ACHN (cell line): Measurements from ENCODE around the gene ERVFRD-1.
"Not testable (repeated sequence)": the region's sequence is repeated elsewhere in the genome, so short reads cannot be mapped to it uniquely, and the experiment has no call there.

ENCODE experiments used
- DNase-seq: peaks from one replicate; pipeline ENCODE4 v3.0.0-alpha.2; 2015
- in situ Hi-C: cut with HindIII; loops from 2 replicates; pipeline ENCODE4 v1.10.0; 2017; ENCODE audit warnings: low sequenced_read_pairs, low pct_ligation_motif_present, low pct_unique_long_range_greater_than_20kb

ERVFRD-1 gene

DNA sequence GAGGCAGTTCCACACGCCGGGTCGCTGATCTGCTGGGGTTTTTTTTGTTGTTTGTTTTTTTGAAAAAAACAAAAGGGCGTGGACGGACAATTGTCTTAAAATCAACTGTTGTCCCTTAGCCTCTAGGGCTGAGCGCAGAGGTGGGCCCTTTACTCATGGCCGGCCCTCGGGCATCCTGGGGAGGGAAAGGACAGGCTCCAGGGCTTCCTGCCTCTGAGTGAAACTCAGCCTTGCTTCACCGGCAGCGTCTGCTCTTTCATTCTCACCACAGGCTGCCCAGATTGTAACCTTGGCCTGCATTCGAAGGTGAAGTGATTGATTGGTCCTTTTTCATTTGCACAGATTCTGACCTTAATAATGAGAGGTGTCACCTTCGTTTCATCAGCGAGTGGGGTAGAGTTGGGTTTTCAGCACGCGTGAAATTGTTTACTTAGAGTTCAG is 17.1 kb downstream of the ERVFRD-1 start:
- in situ Hi-C loops = no loop called here
- peak; percentile 52 for DNase-seq

DNA sequence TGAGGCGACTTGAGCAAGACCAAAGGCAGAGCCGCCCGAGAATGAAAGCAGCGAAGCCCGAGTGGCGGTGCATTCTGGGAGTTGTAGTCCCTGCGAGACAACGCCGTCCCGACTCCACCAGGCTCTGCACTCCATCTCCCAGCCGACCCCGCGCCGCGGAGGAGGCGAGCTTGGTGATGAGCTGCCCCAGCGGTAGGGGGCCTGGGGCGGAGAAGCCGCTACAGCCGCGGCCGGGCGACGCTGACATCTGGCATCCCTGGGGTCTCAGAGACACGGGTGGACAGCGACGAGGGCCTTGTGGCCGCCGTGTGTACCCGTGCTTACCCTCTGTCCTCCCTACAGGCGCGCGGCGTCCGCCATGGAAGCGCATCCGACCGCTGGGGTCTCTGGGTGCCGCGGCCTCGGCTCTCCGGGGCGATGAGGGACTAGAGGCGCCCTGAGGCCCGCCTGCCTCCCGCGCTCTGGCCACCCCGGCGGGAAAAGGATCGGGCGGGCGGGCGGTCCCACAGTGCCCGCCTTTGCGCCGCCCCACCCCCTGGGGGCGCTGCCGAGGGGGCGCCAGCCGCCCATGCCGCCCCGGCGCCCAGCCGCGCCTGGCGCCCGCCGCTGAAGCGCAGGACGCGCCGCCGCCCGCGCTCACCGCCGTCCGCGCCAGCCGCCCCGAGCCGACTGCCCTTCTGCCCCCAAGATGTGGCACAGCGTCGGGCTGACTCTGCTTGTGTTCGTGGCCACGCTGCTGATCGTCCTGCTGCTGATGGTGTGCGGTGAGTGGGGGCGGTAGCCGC is 17.7 kb downstream of the ERVFRD-1 start, which contains the start of gene SMIM13:
TSS of gene SMIM13 (plus strand) at position 209 of the 785 bp plus-strand sequence. CDS start at position 689, 480 bp downstream.
- peak; percentile 96 for DNase-seq
- in situ Hi-C loops = no loop called here

DNA sequence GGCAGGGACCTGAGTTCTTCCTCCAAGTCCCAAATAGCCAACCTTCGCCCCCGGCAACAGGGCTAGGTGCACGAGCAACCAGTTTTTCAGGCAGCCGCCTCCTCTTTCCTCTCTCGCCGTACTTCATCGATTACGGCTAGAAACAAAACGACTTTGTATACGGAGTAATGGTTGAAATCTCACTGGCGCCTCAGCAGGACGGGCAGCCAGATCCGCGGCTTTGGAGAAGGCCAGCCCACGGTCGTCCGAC is 18.2 kb downstream of the ERVFRD-1 start:
- DNase-seq = no peak
- in situ Hi-C loops = no loop called here

DNA sequence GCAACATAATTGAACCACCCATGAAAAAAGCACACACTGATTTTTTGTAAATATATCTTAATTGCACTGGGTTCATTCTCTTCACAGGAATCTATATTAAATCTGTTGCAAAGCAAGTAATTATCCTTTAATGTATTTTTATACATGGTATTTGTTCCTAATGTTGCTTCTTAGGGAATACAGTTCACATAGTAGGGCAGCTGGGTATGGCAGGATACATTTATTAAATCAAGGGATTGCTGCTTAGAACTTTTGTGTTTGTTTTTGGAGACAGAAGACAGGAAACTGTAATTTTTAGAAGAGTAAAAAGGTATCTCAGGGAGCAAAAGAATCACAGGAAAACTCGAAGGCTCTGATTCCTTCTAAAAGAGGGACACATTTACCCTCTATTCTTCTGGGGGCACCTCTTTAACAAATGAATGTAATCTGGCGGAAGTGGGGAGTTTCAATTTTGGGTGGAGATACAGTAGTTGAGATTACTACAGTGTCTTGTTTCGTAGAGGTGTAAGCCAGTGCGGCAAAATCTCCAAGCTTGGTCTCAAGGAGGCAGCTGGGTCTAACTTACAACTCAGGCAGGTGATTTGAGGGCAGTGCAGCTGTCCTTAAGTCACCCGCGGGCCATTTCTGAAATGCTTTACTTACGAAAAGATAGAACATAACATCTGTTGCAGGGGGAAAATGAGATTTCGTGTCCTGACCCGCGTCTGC is 18.7 kb downstream of the ERVFRD-1 start:
- in situ Hi-C loops = no loop called here
- peak; percentile 30 for DNase-seq

DNA sequence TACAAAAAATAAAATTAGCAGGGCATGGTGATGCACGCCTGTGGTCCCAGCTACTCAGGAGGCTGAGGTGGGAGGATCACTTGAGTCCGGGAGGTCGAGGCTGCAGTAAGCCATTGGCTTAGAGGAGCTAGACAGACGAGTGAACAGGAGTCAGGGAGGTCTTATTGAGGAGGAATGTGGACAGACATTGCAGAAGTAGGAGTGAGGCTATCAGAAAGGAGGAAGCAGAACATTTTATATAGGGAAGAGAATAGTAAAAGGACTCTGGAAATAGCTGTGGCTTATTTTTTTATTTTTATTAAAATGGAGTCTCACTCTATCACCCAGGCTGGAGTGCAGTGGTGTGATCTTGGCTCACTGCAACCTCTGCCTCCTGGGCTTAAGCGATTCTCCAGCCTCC is 20.4 kb downstream of the ERVFRD-1 start:
- in situ Hi-C loops, DNase-seq: not testable (repeated sequence)

DNA sequence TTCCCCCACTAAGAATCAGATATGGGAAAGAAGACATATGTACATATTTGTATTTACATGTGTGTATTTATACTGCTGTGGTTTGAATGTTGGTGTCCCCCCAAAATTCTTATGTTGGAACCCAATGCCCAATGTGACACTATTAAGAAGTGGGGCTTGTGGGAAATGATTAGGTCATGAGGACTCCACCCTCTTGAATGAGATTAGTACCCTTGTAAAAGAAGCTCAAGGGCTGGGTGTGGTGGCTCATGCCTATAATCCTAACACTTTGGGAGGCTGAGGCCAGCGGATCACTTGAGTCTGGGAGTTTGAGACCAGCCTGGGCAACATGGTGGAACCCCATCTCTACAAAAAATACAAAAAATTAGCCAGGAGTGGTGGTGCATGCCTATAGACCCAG is 21.8 kb downstream of the ERVFRD-1 start:
- in situ Hi-C loops = no loop called here
- DNase-seq = no peak

DNA sequence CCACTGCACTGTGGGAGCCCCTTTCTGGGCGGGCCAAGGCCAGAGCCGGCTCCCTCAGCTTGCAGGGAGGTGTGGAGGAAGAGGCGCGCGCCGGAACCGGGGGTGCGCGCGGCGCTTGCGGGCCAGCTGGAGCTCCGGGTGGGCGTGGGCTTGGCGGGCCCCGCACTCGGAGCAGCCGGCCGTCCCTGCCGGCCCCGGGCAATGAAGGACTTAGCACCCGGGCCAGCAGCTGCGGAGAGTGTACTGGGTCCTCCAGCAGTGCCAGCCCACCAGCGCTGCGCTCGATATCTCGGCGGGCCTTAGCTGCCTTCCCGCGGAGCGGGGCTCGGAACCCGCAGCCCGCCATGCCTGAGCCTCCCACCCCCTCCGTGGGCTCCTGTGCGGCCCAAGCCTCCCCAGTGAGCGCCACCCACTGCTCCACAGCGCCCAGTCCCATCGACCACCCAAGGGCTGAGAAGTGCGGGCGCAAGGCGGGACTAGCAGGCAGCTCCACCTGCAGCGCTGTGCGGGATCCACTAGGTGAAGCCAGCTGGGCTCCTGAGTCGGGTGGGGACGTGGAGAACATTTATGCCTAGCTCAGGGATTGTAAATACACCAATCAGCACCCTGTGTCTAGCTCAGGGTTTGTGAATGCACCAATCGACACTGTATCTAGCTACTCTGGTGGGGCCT is 24.2 kb downstream of the ERVFRD-1 start:
- in situ Hi-C loops, DNase-seq: not testable (repeated sequence)

DNA sequence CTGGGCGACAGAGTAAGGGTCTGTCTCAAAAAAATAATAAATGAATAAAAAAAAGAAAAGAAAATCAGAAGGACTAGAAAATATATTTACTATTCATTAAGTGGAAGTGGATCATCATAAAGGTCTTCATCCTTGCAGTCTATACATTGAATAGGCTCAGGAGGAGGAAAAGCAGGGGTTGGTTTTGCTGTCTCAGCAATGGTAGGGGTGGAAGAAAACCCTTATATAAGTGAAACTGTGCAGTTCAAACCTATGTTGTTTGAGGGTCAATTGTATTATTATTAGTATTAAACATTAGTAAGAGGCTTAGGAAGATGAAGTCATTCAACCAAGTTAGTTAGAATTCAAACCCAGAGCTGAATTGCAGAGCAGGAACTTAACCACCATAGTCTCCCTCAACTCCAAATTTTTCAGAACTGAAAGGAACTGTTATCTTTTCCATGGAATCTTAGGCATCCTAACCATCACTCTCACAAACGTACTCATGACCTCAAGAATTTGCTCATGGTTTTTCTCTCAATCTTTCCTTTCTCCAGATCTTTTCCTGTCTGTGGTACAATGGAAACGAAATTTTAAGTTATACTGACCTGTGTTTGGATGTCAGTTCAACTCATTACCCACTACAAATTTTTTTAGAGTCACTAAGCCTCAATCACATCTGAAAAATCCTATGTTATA is 25.6 kb downstream of the ERVFRD-1 start:
- peak; percentile 9 for DNase-seq
- in situ Hi-C loops = no loop called here

DNA sequence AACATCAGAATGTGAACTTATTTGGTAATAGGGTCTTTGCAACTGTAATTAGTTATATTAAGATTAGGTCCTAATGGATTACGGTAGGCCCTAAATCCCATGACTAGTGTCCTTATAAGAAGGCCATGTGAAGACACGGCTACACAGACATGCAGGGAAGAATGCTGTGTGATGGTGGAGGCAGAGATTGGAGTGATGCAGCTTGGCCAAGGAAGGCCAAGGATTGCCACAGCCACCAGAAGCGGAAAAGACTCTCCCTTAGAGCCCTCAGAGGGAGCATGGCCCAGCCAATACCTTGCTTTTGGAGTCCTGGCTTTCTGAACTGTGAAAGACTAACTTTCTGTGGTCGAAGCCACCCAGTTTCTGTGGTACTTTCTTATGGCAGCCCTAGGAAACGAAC is 27.6 kb downstream of the ERVFRD-1 start:
- in situ Hi-C loops = no loop called here
- DNase-seq = no peak

DNA sequence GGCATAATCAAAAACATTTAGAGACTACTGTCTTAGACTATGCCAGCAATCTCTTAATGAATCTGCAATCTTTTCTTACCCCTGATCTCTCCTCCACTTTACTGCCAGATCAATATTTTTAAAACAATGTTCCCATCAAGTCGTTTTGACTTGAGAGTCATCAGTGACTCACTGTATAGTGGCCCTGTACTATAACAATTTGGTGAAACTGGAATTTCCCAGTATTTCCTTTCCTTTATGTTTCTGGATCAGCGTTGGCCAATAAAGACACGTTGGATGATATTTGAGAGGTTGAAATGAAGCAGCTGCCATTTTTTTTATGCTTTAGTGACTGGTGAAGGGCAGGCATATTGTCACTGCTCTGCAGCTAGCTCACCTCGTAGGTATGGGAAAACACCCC is 28.0 kb downstream of the ERVFRD-1 start:
- no peak for DNase-seq

DNA sequence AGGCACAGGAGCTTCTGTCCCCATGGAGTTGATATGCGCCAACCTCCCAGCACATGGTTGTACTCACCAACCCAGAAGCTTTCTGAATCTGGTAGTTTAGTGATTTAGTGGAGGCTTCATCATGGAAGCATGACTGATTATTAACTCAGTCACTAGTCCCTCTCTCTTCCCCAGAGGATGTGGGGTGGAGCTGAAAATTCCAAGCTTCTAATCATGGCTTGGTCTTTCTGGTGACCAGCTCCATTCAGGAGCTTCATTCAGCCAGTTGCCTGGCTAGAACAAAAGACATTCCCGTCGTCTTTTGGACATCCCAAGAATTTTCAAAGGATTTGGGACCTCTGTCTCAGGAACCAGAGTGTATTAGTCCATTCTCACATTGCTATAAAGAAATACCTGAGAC is 31.2 kb downstream of the ERVFRD-1 start:
- in situ Hi-C loops = no loop called here
- DNase-seq = no peak

More for the DNA sequence above, 28.0 kb downstream of the ERVFRD-1 start:
- in situ Hi-C loops = no loop called here

DNA sequence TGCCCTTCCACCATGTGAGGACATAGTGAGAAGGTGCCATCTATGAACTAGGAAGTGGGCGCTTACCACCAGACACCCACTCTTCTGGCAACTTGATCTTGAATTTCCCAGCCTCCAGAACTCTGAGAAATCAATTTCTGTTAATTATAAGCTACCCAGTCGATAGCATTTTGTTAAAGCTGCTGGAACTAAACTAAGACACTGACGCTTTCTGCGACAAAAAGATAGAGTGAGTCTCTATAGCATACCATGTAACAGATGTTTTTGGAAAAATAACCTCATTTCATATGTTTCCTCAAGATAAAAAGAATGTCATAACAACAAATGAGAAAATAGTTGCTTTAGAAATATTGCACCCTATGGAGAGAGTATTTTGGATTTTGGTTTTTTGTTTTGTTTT is 33.3 kb downstream of the ERVFRD-1 start:
- in situ Hi-C loops = no loop called here
- no peak for DNase-seq

DNA sequence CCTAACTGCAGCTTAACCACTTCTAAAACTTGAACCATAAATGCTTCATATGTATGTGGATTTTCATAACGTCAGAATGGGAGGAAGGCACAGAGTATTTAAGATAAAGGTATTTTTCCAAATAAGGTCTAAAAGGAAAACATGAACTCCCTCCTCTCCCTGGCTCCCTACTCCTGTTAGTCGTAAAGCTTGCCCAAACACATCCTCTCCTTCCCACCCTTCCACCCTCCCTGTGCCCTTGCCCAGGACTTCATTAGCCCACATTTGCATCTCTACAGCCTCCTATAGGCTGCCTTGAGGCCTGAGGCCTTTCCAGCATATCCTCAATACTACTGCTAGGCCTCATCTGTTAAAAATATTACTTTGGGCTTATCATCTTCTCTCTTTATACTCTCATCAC is 35.0 kb downstream of the ERVFRD-1 start:
- DNase-seq = no peak
- in situ Hi-C loops = no loop called here

DNA sequence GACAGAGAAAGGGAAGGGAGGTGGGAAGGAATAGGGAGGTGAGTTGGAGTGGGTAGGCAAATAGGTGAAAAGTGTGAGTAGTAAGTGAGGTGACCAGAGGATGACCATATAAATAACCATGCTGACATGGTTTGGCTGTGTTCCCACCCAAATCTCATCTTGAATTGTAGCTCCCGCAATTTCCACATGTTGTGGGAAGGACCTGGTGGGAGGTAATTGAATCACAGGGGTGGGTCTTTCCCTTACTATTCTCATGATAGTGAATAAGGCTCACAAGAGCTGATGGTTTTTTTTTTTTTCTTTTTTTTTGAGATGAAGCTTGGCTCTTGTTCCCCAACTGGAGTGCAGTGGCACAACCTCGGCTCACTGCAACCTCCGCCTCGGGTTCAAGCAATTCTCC is 39.4 kb downstream of the ERVFRD-1 start:
- in situ Hi-C loops = no loop called here
- no peak for DNase-seq

DNA sequence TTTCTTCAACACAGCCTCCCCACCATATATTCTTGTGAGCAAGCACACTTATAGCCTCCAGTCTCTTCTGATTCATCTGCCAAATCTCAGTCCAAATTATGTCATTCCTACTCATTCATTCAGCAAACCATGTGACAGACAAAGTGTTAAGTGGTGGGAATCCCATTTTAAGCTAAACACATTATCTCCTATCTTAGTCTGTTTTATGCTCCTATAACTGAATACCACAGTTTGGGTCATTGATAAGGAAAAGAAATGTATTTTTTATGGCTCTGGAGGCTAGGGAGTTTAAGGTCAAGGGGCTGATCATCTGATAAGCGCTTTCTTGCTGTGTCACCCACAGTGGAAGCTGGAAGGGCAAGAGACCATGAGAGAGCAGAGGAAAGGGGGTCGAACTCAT is 41.8 kb downstream of the ERVFRD-1 start:
- DNase-seq = no peak
- in situ Hi-C loops = no loop called here

DNA sequence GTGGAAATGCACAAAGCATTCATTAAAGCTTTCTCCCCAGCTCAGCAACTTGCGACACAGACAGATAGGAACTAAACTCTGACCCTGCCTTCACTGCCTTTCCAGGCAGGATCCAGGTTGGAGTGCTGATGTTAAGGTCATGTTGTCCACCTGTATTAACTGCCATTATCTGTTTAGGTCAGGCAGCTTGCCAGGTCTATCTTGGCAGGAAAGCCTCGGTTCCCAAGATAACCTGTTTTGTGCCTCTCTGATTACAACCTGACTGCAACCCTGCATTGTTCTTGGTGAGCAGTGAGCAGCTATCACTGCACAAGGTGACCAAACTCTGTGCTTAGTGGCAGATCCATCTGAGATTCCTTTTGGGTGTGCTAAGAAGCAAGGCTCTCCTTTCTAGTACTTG is 44.2 kb downstream of the ERVFRD-1 start:
- in situ Hi-C loops = no loop called here
- DNase-seq = no peak

DNA sequence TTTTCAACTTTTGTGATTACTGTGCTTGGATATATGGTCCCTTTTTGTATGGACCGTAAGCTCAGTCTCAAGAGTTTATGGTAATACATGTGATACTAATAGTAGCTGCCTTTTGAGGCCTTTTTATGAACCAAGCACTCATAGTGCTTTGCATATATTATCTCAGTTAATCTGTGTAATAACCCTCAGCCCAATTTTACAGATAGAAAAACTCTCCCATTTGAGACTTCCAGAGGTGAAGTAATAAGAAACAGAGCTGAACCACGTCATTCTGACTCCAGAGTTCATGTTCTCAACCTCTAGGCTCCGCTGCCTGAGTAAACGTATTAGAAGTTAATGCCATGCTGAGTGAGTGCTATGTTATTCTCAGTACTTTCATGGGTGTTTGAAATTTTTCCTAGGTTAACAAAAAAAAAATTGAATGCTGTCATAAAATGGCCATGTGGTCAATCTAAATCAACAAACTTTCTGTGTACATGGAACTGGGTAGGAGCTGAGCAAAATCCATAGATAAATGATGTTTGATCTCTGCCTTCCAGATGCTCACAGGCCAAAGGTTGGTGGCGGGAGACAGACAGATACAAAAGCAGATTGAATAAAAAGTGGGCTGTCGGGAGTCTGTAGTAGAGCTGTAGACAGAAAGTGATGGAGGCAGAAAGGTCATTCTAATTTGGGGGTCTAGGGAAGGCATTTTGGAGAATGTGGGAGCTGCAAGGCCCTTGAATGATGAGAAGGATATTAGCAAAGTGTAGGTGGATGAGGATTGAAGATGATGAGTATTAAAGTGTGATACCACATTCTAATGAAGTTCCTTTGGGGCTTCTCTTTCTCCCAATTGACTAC is 44.8 kb downstream of the ERVFRD-1 start:
- in situ Hi-C loops = no loop called here

DNA sequence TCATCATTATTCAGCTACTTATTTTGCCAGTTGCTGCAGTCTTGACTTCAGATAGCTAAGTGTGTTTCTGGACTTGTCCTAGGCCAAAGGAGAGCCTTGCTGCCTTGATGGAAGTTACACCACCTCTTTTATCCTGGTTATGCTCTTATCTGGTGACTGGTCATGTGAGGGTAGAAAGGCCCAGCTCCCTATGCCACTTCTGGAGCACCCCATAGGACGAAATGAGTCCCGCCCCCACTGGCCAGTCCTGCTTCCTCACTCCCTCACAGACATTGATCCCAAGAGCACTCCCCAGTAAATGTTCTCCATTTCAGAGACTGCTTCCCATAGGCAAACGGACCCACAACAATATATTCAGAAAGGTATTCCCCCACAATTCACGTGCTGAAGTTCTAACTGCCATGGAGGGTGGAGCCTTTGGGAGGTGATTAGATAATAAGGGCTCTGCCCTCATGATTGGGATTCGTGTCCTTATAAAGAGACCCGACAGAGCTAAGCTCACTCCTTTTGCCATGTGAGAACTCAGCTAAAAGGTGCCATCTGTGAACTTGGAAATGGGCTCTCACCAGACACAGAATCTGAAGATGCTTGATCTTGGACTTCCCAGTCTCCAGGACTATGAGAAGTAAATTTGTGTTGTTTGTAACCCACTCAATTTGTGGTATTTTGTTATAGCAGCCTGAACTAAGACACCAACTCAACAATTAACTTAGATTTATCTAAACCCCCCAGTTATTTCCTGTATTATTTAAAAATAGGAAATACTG is 45.9 kb downstream of the ERVFRD-1 start:
- no peak for DNase-seq
- in situ Hi-C loops = no loop called here

More for the DNA sequence above, 44.8 kb downstream of the ERVFRD-1 start:
- DNase-seq = no peak
